Measurements from ENCODE around the gene NPM3.

GRCh38 chr10:101789686-101790085, 6.4 kb upstream of the NPM3 start:
- TF ChIP-seq CTCF (IDR thresholded peaks at IDR 0.05; ENCODE audit: low read depth, low read length): no peak
- TF ChIP-seq EZH2phosphoT487 (IDR thresholded peaks at IDR 0.05; ENCODE audit: low read depth): no peak

Data from OCI-LY3 (cell line).